Gastrocnemius medialis (tissue), 4 donors: ENCODE data around the gene RALGPS2.

Source experiments
- POLR2A ChIP-seq, 2 donors: fragments of 450-650 bp; IDR thresholded peaks; one replicate each; pipeline ENCODE4 v1.6.1; 2017; ENCODE audit warnings: antibody characterized with exemption in 2 of 2, mild to moderate bottlenecking in 2 of 2, moderate library complexity in 2 of 2
- TF ChIP-seq, protein P1 (sequence below), 5 experiments: fragments of 450-650 bp in 3 of 5; fragments of 200-600 bp in 2 of 5; sonication (generic) in 2 of 5; IDR thresholded peaks in 4 of 5; conservative IDR thresholded peaks in 1 of 5; 1 replicate in 4 of 5; 2 replicates in 1 of 5; pipeline ENCODE4 v1.5.1; 2016 to 2019; ENCODE audit warnings: antibody characterized with exemption in 5 of 5, mild to moderate bottlenecking in 3 of 5, moderate library complexity in 3 of 5

DNA sequence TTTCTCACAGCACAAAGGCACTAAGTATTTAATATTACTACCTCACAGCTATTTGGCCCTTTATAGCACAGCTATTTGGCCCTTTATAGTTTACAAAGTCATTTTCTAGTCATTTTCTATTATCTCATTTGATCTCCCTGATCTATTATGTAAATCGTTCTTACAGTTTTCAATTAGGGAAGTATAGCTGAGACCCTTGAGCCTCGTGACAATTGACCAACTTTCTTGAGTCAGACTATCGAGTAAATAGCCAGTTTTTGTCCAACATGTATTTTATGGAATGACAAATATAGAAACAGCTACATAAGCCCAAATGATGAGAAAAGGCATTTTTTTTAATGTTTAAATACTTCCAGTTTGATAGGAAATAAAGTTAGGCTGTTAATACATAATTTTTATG, 152.9 kb downstream of the RALGPS2 start:
- TF ChIP-seq, protein P1, sequence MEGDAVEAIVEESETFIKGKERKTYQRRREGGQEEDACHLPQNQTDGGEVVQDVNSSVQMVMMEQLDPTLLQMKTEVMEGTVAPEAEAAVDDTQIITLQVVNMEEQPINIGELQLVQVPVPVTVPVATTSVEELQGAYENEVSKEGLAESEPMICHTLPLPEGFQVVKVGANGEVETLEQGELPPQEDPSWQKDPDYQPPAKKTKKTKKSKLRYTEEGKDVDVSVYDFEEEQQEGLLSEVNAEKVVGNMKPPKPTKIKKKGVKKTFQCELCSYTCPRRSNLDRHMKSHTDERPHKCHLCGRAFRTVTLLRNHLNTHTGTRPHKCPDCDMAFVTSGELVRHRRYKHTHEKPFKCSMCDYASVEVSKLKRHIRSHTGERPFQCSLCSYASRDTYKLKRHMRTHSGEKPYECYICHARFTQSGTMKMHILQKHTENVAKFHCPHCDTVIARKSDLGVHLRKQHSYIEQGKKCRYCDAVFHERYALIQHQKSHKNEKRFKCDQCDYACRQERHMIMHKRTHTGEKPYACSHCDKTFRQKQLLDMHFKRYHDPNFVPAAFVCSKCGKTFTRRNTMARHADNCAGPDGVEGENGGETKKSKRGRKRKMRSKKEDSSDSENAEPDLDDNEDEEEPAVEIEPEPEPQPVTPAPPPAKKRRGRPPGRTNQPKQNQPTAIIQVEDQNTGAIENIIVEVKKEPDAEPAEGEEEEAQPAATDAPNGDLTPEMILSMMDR (IDR thresholded peaks at IDR 0.05 in 4 of 5, conservative IDR thresholded peaks at IDR 0.05 in 1 of 5), result no peak
- TF ChIP-seq POLR2A (IDR thresholded peaks at IDR 0.05), result no peak
